K562 (cell line): Measurements from ENCODE around the gene LRRC1. TPM values are rescaled to one million over a fixed set of nuclear protein-coding genes. Genes with fewer than 3 reads are reported as not detected.

Experiments used
- ATAC-seq: fragments of 200-7000 bp; cut with Tn5 transposase; 3 replicates; pipeline ENCODE4 v1.9.1; 2020; ENCODE audit warnings: moderate library complexity
- BruUV-seq: library from RNA; stranded (reverse); fragments of 400-500 nt; replicated peaks from 2 replicates; lab custom pipeline; 2021; lab: Mats Ljungman, UMichigan
- CTCF ChIA-PET: fragments of 300-600 bp; formaldehyde crosslinking; extraction: SDS; loops from one replicate; lab custom pipeline; 2021; ENCODE audit warnings: low intra/inter-chr PET ratio; lab: Yijun Ruan, JAX
- POLR2A ChIA-PET: fragments of 300-600, 350-650 bp; sonication (Branson Sonifier 250); formaldehyde crosslinking; extraction: SDS; loops from one replicate; lab custom pipeline; 2021; ENCODE audit warnings: antibody characterized with exemption, inconsistent platforms; lab: Yijun Ruan, JAX
- DNase-seq, 4 experiments: peaks; one replicate each; pipeline versions ENCODE4 v3.0.0 to v3.0.0-alpha.2; 2011 to 2018; ENCODE audit warnings: low spot score in 3 of 4, mixed read lengths in 3 of 4; ENCODE audit errors: extremely low read depth in 1 of 4
- FAIRE-seq: peaks from 2 replicates; lab custom pipeline; 2011; peaks lifted over from hg19 to GRCh38; lab: Jason Lieb, UNC
- H2AFZ ChIP-seq: 2 replicates; pipeline ENCODE4 v1.6.0; 2011; ENCODE audit warnings: low read depth, low read length, control low read depth, inconsistent platforms
- H3K27ac ChIP-seq: fragments of 200-600 bp; 3 replicates; pipeline ENCODE4 v1.8.0; 2011; ENCODE audit warnings: low read depth, mild to moderate bottlenecking, control low read depth, inconsistent platforms, low read length, moderate library complexity, mixed read lengths; ENCODE audit errors: extremely low read depth
- H3K27me3 ChIP-seq, 2 experiments: fragments of 300-600 bp in 1 of 2; 2 replicates in 1 of 2; 3 replicates in 1 of 2; pipeline versions ENCODE4 v1.6.0 to v1.8.0; 2011; ENCODE audit warnings: inconsistent platforms in 2 of 2, low read length in 2 of 2, mild to moderate bottlenecking in 1 of 2, mixed read lengths in 1 of 2, moderate library complexity in 1 of 2; ENCODE audit not compliant: control insufficient read depth in 2 of 2, insufficient read depth in 2 of 2
- H3K36me3 ChIP-seq: fragments of 300-600 bp; 3 replicates; pipeline ENCODE4 v1.8.0; 2011; ENCODE audit warnings: mild to moderate bottlenecking, low read length, inconsistent platforms; ENCODE audit not compliant: control insufficient read depth, insufficient read depth
- H3K4me1 ChIP-seq, 2 experiments: fragments of 200-600 bp in 1 of 2; replicated peaks in 1 of 2; 2 replicates in 1 of 2; 3 replicates in 1 of 2; pipeline versions ENCODE4 v1.5.1 to v1.8.0; 2011; ENCODE audit warnings: inconsistent platforms in 2 of 2, low read length in 2 of 2, mild to moderate bottlenecking in 1 of 2, mixed read lengths in 1 of 2, moderate library complexity in 1 of 2; ENCODE audit not compliant: control insufficient read depth in 2 of 2, insufficient read depth in 2 of 2
- H3K4me2 ChIP-seq: 2 replicates; pipeline ENCODE4 v1.6.1; 2011; ENCODE audit warnings: low read length, control low read depth, inconsistent platforms, mixed read lengths; ENCODE audit not compliant: insufficient read depth
- H3K4me3 ChIP-seq: fragments of 200-600 bp; sonication (generic), shearing (Covaris generic); 2 replicates; pipeline ENCODE4 v1.5.1; 2016; ENCODE audit warnings: control low read depth, inconsistent platforms
- H3K79me2 ChIP-seq: fragments of 200-600 bp; 3 replicates; pipeline ENCODE4 v1.8.0; 2011; ENCODE audit warnings: low read length, inconsistent platforms; ENCODE audit not compliant: control insufficient read depth, insufficient read depth
- H3K9ac ChIP-seq, 2 experiments: 2 replicates each; pipeline versions ENCODE4 v1.6.0 to v1.6.1; 2011; ENCODE audit warnings: low read depth in 2 of 2, low read length in 2 of 2, control low read depth in 1 of 2, inconsistent platforms in 1 of 2, mild to moderate bottlenecking in 1 of 2, mixed read lengths in 1 of 2; ENCODE audit not compliant: insufficient read depth in 1 of 2
- H3K9me1 ChIP-seq: one replicate; pipeline ENCODE4 v1.6.0; 2011; ENCODE audit warnings: inconsistent platforms, mild to moderate bottlenecking, low read length, moderate library complexity; ENCODE audit not compliant: control insufficient read depth, insufficient read depth
- H3K9me3 ChIP-seq: replicated peaks from 2 replicates; pipeline ENCODE4 v1.5.1; 2011; ENCODE audit warnings: low read depth, low read length, inconsistent platforms; ENCODE audit not compliant: control insufficient read depth, insufficient read depth
- H4K20me1 ChIP-seq: replicated peaks from 2 replicates; pipeline ENCODE4 v1.6.1; 2011; ENCODE audit warnings: low read length, inconsistent platforms, mixed read lengths; ENCODE audit not compliant: control insufficient read depth, insufficient read depth
- ADNP ChIP-seq: fragments of 200-800 bp; sonication (Bioruptor generic); IDR thresholded peaks from 2 replicates; pipeline ENCODE4 v1.6.1; 2016; ENCODE audit warnings: missing genetic modification characterization, missing compliant biosample characterization
- BACH1 ChIP-seq: fragments of 200-800 bp; sonication (Bioruptor generic); IDR thresholded peaks from 2 replicates; pipeline ENCODE4 v1.6.1; 2016; ENCODE audit warnings: missing genetic modification characterization, missing compliant biosample characterization
- CREBBP ChIP-seq: IDR thresholded peaks from one replicate; pipeline ENCODE4 v1.6.1; 2012; ENCODE audit warnings: low read depth, mild to moderate bottlenecking, control low read depth, inconsistent platforms, low read length
- HDAC3 ChIP-seq: fragments of 450-650 bp; IDR thresholded peaks from 2 replicates; pipeline ENCODE4 v1.6.1; 2018; ENCODE audit warnings: borderline replicate concordance, mild to moderate bottlenecking, moderate library complexity; ENCODE audit not compliant: partially characterized antibody
- HMG20A ChIP-seq: fragments of 450-650 bp; formaldehyde crosslinking; conservative IDR thresholded peaks from 2 replicates; pipeline ENCODE4 v1.4.0; 2020; ENCODE audit warnings: mild to moderate bottlenecking, mixed read lengths
- HNRNPL ChIP-seq: fragments of 200-400 bp; formaldehyde crosslinking; IDR thresholded peaks from 2 replicates; pipeline ENCODE4 v1.6.1; 2017; ENCODE audit warnings: low read depth, mild to moderate bottlenecking, low read length
- MEF2D ChIP-seq: conservative IDR thresholded peaks from 2 replicates; pipeline ENCODE4 v1.6.1; 2016; ENCODE audit warnings: low read depth, missing genetic modification characterization, missing compliant biosample characterization
- MYNN ChIP-seq, 2 experiments: sonication (generic); formaldehyde crosslinking in 1 of 2; IDR thresholded peaks; 2 replicates each; pipeline versions ENCODE4 v1.5.0 to v1.6.1; 2016 to 2020; ENCODE audit warnings: antibody characterized with exemption in 1 of 2, missing genetic modification reagents in 1 of 2
- NR1H2 ChIP-seq: sonication (generic); formaldehyde crosslinking; IDR thresholded peaks from 2 replicates; pipeline ENCODE4 v1.4.0; 2020; ENCODE audit warnings: mild to moderate bottlenecking, missing genetic modification reagents
- SIN3A ChIP-seq, 2 experiments: fragments of 150-350 bp in 1 of 2; IDR thresholded peaks; 2 replicates each; pipeline ENCODE4 v1.6.1; 2011 to 2016; ENCODE audit warnings: borderline replicate concordance in 2 of 2, low read depth in 2 of 2, low read length in 2 of 2, mild to moderate bottlenecking in 2 of 2, moderate library complexity in 2 of 2; ENCODE audit not compliant: control insufficient read depth in 1 of 2
- SREBF2 ChIP-seq: sonication (generic); formaldehyde crosslinking; IDR thresholded peaks from 2 replicates; pipeline ENCODE4 v1.4.0; 2020; ENCODE audit warnings: mild to moderate bottlenecking, missing genetic modification reagents
- STAT5A ChIP-seq: IDR thresholded peaks from 2 replicates; pipeline ENCODE4 v1.6.1; 2012; ENCODE audit warnings: low read length, inconsistent platforms, borderline replicate concordance
- YY1 ChIP-seq, 3 experiments: IDR thresholded peaks; 2 replicates each; pipeline ENCODE4 v1.6.1; 2011; ENCODE audit warnings: low read length in 2 of 3, mild to moderate bottlenecking in 2 of 3, moderate library complexity in 2 of 3, borderline replicate concordance in 1 of 3, control low read depth in 1 of 3, low read depth in 1 of 3; ENCODE audit not compliant: insufficient read depth in 3 of 3, insufficient replicate concordance in 2 of 3, control insufficient read depth in 1 of 3, insufficient read length in 1 of 3; ENCODE audit errors: extremely low read depth in 1 of 3
- ZNF431 ChIP-seq: sonication (generic); formaldehyde crosslinking; IDR thresholded peaks from 2 replicates; pipeline ENCODE4 v1.8.0; 2022; ENCODE audit warnings: mild to moderate bottlenecking, missing genetic modification reagents
- ZNF695 ChIP-seq: fragments of 450-650 bp; formaldehyde crosslinking; IDR thresholded peaks from 2 replicates; pipeline ENCODE4 v1.4.0; 2020; ENCODE audit warnings: mild to moderate bottlenecking, moderate library complexity
- WGBS: fragments of 100-300 bp; shearing (Covaris generic); methylation state at CpG from one replicate; pipeline ENCODE4 v1.1.6; 2016; ENCODE audit warnings: low coverage, mixed read lengths; ENCODE audit not compliant: insufficient coverage; ENCODE audit errors: missing lambda C conversion rate; 5-methylcytosine and 5-hydroxymethylcytosine counted together
- in situ Hi-C: fragments of 300-500 bp; cut with MboI; formaldehyde crosslinking; loops from 4 replicates; pipeline ENCODE4 v1.15.0; 2018; ENCODE audit warnings: inconsistent platforms, mixed read lengths
- intact Hi-C: fragments of 100-400 bp; cut with micrococcal nuclease; formaldehyde crosslinking; loops from 2 replicates; pipeline ENCODE4 v1.14.2; 2022
- polyA plus RNA-seq, 8 experiments: library from polyadenylated mRNA; depleted of rRNA in 4 of 8; stranded (reverse) in 5 of 8; unstranded in 3 of 8; fragments of >200 nt; fragmentation: Nextera tagmentation in 2 of 8; fragmentation: Illumina TruSeq in 1 of 8; extraction: Ambion mirVana in 2 of 8; extraction: Trizol in 1 of 8; gene quantifications; 2 replicates each; pipeline versions ENCODE4 v1.2.1 to v1.2.3, GENCODE V29; 2011 to 2014; ENCODE audit warnings: inconsistent platforms in 1 of 8, missing spikeins in 1 of 8
- total RNA-seq, 7 experiments: library from RNA; depleted of rRNA in 6 of 7; stranded (reverse); fragments of >200 nt in 6 of 7; fragmentation: Illumina TruSeq in 2 of 7; extraction: Trizol in 2 of 7; gene quantifications; 2 replicates each; pipeline versions ENCODE4 v1.2.1 to v1.2.3, GENCODE V29; 2011 to 2021; ENCODE audit warnings: low replicate concordance in 1 of 7
- TF ChIP-seq, protein P1 (sequence below): fragments of 450-650 bp; IDR thresholded peaks from one replicate; pipeline ENCODE4 v1.6.1; 2018; ENCODE audit warnings: mild to moderate bottlenecking, moderate library complexity; ENCODE audit not compliant: partially characterized antibody
- TF ChIP-seq, protein P2 (sequence below): sonication (generic); formaldehyde crosslinking; IDR thresholded peaks from 2 replicates; pipeline ENCODE4 v1.9.0; 2022; ENCODE audit warnings: mild to moderate bottlenecking, missing genetic modification reagents
- TF ChIP-seq, protein P3 (sequence below): sonication (generic); formaldehyde crosslinking; IDR thresholded peaks from 2 replicates; pipeline ENCODE4 v1.8.0; 2022; ENCODE audit warnings: missing genetic modification reagents, mild to moderate bottlenecking, borderline replicate concordance
- TF ChIP-seq, protein P4 (sequence below): fragments of 250-450 bp; sonication (Bioruptor Pico); IDR thresholded peaks from 2 replicates; pipeline ENCODE4 v1.8.0; 2022; ENCODE audit warnings: moderate library complexity, mild to moderate bottlenecking, inconsistent platforms

The LRRC1 gene
- total and polyA plus RNA-seq, 9 of the 15 experiments (the other 6 are each of a cell fraction or from before 2014, with no cell fraction given), result not detected

DNA sequence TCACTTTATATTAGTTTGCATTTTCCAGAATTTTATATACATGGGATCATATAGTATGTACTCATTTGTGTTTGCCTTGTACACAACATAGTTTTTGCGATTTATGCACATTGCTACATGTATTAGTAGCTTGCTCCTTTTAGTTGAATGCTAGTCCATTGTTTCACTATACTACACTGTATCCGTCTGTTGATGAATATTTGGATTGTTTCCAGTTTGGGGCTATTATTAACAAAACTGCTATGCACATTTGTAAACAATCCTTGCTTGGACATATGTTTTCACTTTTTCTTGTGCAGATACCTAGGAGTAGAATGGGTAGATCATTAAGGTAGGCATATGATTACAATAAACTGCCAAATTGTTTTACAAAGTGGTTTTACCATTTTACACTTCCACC is 3.9 kb upstream of the LRRC1 start:
- H3K27ac ChIP-seq, result no peak overlapping the region
- no peak for DNase-seq
- no peak overlapping the region for H3K4me2 ChIP-seq
- H3K4me1 ChIP-seq, result peaks cover 0 to 16% of the 10 kb centered on the region in 2 experiments; a peak in 1 of 5 replicates
- H2AFZ ChIP-seq, result no peak overlapping the region
- no peaks in the 10 kb centered on the region for H3K79me2 ChIP-seq
- no peak overlapping the region for H3K9ac ChIP-seq
- H3K9me1 ChIP-seq, result no peaks in the 10 kb centered on the region
- no peak overlapping the region for H3K4me3 ChIP-seq
- ChIA-PET CTCF (no interaction called here), POLR2A (no interaction called here)
- FAIRE-seq, result no peak
- no peaks in the 10 kb centered on the region for H3K9me3 ChIP-seq
- intact Hi-C loops, result no loop called here
- WGBS, result 0% methylated on average over 2 of the region's 2 CpGs
- in situ Hi-C loops, result no loop called here
- no peaks in the 10 kb centered on the region for H3K36me3 ChIP-seq
- no peaks in the 10 kb centered on the region for H4K20me1 ChIP-seq
- H3K27me3 ChIP-seq, result peaks cover 7 to 24% of the 10 kb centered on the region in 2 experiments; a peak in 3 of 5 replicates
- TF ChIP-seq MYNN (IDR thresholded peaks at IDR 0.05) (no peak), MYNN (CRISPR knock-in tag; IDR thresholded peaks at IDR 0.05) (no peak), STAT5A (no peak), HMG20A (CRISPR knock-in tag) (no peak), HNRNPL (no peak), ZNF695 (CRISPR knock-in tag) (no peak), SREBF2 (CRISPR knock-in tag) (no peak), ADNP (no peak), ZNF431 (CRISPR knock-in tag) (no peak), SIN3A (IDR thresholded peaks at IDR 0.05; ENCODE audit: borderline replicate concordance in 2 of 2, control insufficient read depth in 1 of 2, low read depth in 2 of 2, low read length in 2 of 2) (no peak), BACH1 (no peak), CREBBP (no peak), HDAC3 (no peak), MEF2D (tag) (no peak), YY1 (IDR thresholded peaks at IDR 0.05; ENCODE audit: borderline replicate concordance in 1 of 3, control insufficient read depth in 1 of 3, extremely low read depth in 1 of 3, insufficient read depth in 3 of 3, insufficient read length in 1 of 3, insufficient replicate concordance in 2 of 3, low read depth in 1 of 3, low read length in 2 of 3) (no peak), NR1H2 (CRISPR knock-in tag) (no peak)
- TF ChIP-seq, protein P1, sequence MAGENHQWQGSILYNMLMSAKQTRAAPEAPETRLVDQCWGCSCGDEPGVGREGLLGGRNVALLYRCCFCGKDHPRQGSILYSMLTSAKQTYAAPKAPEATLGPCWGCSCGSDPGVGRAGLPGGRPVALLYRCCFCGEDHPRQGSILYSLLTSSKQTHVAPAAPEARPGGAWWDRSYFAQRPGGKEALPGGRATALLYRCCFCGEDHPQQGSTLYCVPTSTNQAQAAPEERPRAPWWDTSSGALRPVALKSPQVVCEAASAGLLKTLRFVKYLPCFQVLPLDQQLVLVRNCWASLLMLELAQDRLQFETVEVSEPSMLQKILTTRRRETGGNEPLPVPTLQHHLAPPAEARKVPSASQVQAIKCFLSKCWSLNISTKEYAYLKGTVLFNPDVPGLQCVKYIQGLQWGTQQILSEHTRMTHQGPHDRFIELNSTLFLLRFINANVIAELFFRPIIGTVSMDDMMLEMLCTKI, result no peak
- TF ChIP-seq, protein P2, sequence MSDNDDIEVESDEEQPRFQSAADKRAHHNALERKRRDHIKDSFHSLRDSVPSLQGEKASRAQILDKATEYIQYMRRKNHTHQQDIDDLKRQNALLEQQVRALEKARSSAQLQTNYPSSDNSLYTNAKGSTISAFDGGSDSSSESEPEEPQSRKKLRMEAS (CRISPR knock-in tag), result no peak
- TF ChIP-seq, protein P3, sequence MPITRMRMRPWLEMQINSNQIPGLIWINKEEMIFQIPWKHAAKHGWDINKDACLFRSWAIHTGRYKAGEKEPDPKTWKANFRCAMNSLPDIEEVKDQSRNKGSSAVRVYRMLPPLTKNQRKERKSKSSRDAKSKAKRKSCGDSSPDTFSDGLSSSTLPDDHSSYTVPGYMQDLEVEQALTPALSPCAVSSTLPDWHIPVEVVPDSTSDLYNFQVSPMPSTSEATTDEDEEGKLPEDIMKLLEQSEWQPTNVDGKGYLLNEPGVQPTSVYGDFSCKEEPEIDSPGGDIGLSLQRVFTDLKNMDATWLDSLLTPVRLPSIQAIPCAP (CRISPR knock-in tag), result no peak
- TF ChIP-seq, protein P4, sequence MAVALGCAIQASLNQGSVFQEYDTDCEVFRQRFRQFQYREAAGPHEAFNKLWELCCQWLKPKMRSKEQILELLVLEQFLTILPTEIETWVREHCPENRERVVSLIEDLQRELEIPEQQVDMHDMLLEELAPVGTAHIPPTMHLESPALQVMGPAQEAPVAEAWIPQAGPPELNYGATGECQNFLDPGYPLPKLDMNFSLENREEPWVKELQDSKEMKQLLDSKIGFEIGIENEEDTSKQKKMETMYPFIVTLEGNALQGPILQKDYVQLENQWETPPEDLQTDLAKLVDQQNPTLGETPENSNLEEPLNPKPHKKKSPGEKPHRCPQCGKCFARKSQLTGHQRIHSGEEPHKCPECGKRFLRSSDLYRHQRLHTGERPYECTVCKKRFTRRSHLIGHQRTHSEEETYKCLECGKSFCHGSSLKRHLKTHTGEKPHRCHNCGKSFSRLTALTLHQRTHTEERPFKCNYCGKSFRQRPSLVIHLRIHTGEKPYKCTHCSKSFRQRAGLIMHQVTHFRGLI (CRISPR knock-in tag), result no peak
- TF ChIP-seq, all 486 proteins: peak for 0
- no peak for ATAC-seq
- no TSS peak for BruUV-seq
